Endothelial cell of umbilical vein (primary cell): ENCODE data around the gene CCDC15. TPM values are rescaled to one million over a fixed set of nuclear protein-coding genes. Genes with fewer than 3 reads are reported as not detected.

Experiments
- BruUV-seq: library from RNA; stranded (reverse); fragments of 400-500 nt; replicated peaks from 2 replicates; lab custom pipeline; 2021; lab: Mats Ljungman, UMichigan
- CTCF ChIA-PET: fragments of 300-600, 350-600 bp; sonication (Branson Sonifier 250); formaldehyde crosslinking; loops from one replicate; lab custom pipeline; 2021; ENCODE audit warnings: antibody characterized with exemption, inconsistent platforms; lab: Charles Lee
- POLR2A ChIA-PET: fragments of 300-600, 350-600 bp; sonication (Branson Sonifier 250); formaldehyde crosslinking; loops from one replicate; lab custom pipeline; 2021; ENCODE audit warnings: antibody characterized with exemption, inconsistent platforms; lab: Charles Lee
- DNase-seq: peaks from one replicate; pipeline ENCODE4 v3.0.0-alpha.2; 2011; ENCODE audit warnings: low read depth, low spot score
- FAIRE-seq: peaks from 2 replicates; lab custom pipeline; 2011; peaks lifted over from hg19 to GRCh38; lab: Jason Lieb, UNC
- H2AFZ ChIP-seq: 2 replicates; pipeline ENCODE4 v1.6.0; 2012; ENCODE audit warnings: low read depth, low read length, control low read depth, inconsistent platforms
- H3K27ac ChIP-seq: 2 replicates; pipeline ENCODE4 v1.5.1; 2011; ENCODE audit warnings: low read depth, mild to moderate bottlenecking, control low read depth, low read length, moderate library complexity; ENCODE audit not compliant: insufficient read depth
- H3K27me3 ChIP-seq, 2 experiments: 2 replicates each; pipeline versions ENCODE4 v1.6.0 to v1.6.1; 2011; ENCODE audit warnings: low read length in 2 of 2, mixed read lengths in 1 of 2; ENCODE audit not compliant: control insufficient read depth in 2 of 2, insufficient read depth in 2 of 2
- H3K36me3 ChIP-seq, 2 experiments: 2 replicates in 1 of 2; 3 replicates in 1 of 2; pipeline ENCODE4 v1.5.1; 2011; ENCODE audit warnings: low read length in 2 of 2, mild to moderate bottlenecking in 1 of 2, moderate library complexity in 1 of 2; ENCODE audit not compliant: control insufficient read depth in 2 of 2, insufficient read depth in 2 of 2; ENCODE audit errors: extremely low read depth in 1 of 2
- H3K4me1 ChIP-seq: 3 replicates; pipeline ENCODE4 v1.5.1; 2011; ENCODE audit warnings: mild to moderate bottlenecking, low read length; ENCODE audit not compliant: control insufficient read depth, insufficient read depth; ENCODE audit errors: extremely low read depth
- H3K4me2 ChIP-seq: 2 replicates; pipeline ENCODE4 v1.6.1; 2011; ENCODE audit warnings: low read length, control low read depth, mixed read lengths; ENCODE audit not compliant: insufficient read depth
- H3K4me3 ChIP-seq, 3 experiments: fragments of 200-600 bp in 1 of 3; sonication (generic), shearing (Covaris generic) in 1 of 3; replicated peaks in 1 of 3; 2 replicates each; pipeline ENCODE4 v1.5.1; 2011 to 2016; ENCODE audit warnings: control low read depth in 3 of 3, low read length in 3 of 3, mild to moderate bottlenecking in 2 of 3, inconsistent platforms in 1 of 3, low read depth in 1 of 3, moderate library complexity in 1 of 3; ENCODE audit not compliant: insufficient read depth in 1 of 3
- H3K79me2 ChIP-seq: 2 replicates; pipeline ENCODE4 v1.6.0; 2012; ENCODE audit warnings: low read length, inconsistent platforms; ENCODE audit not compliant: control insufficient read depth, insufficient read depth
- H3K9ac ChIP-seq: replicated peaks from 2 replicates; pipeline ENCODE3; 2011; ENCODE audit warnings: low read length, control low read depth; ENCODE audit not compliant: insufficient read depth; ENCODE audit errors: extremely low read depth
- H3K9me1 ChIP-seq: replicated peaks from 3 replicates; pipeline ENCODE4 v1.6.0; 2011; ENCODE audit warnings: mild to moderate bottlenecking, low read length; ENCODE audit not compliant: control insufficient read depth, insufficient read depth; ENCODE audit errors: extremely low read depth
- H3K9me3 ChIP-seq: replicated peaks from 2 replicates; pipeline ENCODE4 v1.5.1; 2012; ENCODE audit warnings: low read length, inconsistent platforms; ENCODE audit not compliant: control insufficient read depth, insufficient read depth
- H4K20me1 ChIP-seq: replicated peaks from 2 replicates; pipeline ENCODE3; 2011; ENCODE audit warnings: mild to moderate bottlenecking, low read length; ENCODE audit not compliant: control insufficient read depth, insufficient read depth; ENCODE audit errors: extremely low read depth
- CTCF ChIP-seq, 2 donors: IDR thresholded peaks; 1 replicate in 1 of 2; 2 replicates in 1 of 2; pipeline ENCODE4 v1.5.1; 2011; ENCODE audit warnings: low read length in 2 of 2, mild to moderate bottlenecking in 2 of 2, moderate library complexity in 2 of 2, control low read depth in 1 of 2, inconsistent platforms in 1 of 2, low read depth in 1 of 2; ENCODE audit not compliant: insufficient read depth in 1 of 2; ENCODE audit errors: extremely low read depth in 1 of 2
- EZH2 ChIP-seq: IDR thresholded peaks from 2 replicates; pipeline ENCODE4 v1.6.1; 2012; ENCODE audit warnings: borderline replicate concordance, low read depth, mild to moderate bottlenecking, moderate library complexity, low read length, inconsistent platforms; ENCODE audit not compliant: severe bottlenecking
- FOS ChIP-seq: IDR thresholded peaks from 2 replicates; pipeline ENCODE4 v1.6.1; 2011; ENCODE audit warnings: mild to moderate bottlenecking, low read length, moderate library complexity, borderline replicate concordance; ENCODE audit not compliant: insufficient read depth
- GATA2 ChIP-seq: IDR thresholded peaks from 2 replicates; pipeline ENCODE4 v1.7.0; 2011; ENCODE audit warnings: low read depth, mild to moderate bottlenecking, moderate library complexity, mixed read lengths, low read length; ENCODE audit not compliant: insufficient read length, insufficient read depth
- JUN ChIP-seq: IDR thresholded peaks from 2 replicates; pipeline ENCODE4 v1.6.1; 2011; ENCODE audit warnings: borderline replicate concordance, low read depth; ENCODE audit not compliant: insufficient read length, insufficient read depth
- MAX ChIP-seq: IDR thresholded peaks from 2 replicates; pipeline ENCODE4 v1.6.1; 2011; ENCODE audit not compliant: insufficient read depth, insufficient read length
- MYC ChIP-seq: IDR thresholded peaks from one replicate; pipeline ENCODE4 v1.6.1; 2011; ENCODE audit warnings: mild to moderate bottlenecking, low read depth, low read length
- POLR2A ChIP-seq: IDR thresholded peaks from 2 replicates; pipeline ENCODE4 v1.6.1; 2012; ENCODE audit warnings: low read depth, mild to moderate bottlenecking, control low read depth, low read length
- POLR2AphosphoS5 ChIP-seq: IDR thresholded peaks from 2 replicates; pipeline ENCODE4 v1.6.1; 2012; ENCODE audit warnings: low read depth, mild to moderate bottlenecking, control low read depth, low read length, moderate library complexity; ENCODE audit not compliant: insufficient read depth
- dilution Hi-C: fragments of 300-500 bp; cut with MboI; formaldehyde crosslinking; loops from one replicate; pipeline ENCODE4 v1.15.0; 2019; ENCODE audit warnings: low sequenced_read_pairs; ENCODE audit not compliant: extremely low pct_ligation_motif_present
- intact Hi-C: fragments of 100-400 bp; cut with micrococcal nuclease; formaldehyde crosslinking; loops from one replicate; pipeline ENCODE4 v1.10.0; 2022
- polyA plus RNA-seq, 4 experiments: library from polyadenylated mRNA; depleted of rRNA in 3 of 4; stranded (reverse) in 3 of 4; unstranded in 1 of 4; fragments of >200 nt; gene quantifications; 2 replicates each; pipeline versions ENCODE4 v1.2.1 to v1.2.3, GENCODE V29; 2011 to 2012; ENCODE audit warnings: missing spikeins in 1 of 4
- total RNA-seq: library from RNA; stranded (reverse); gene quantifications from 2 replicates; pipeline ENCODE4 v1.2.3, GENCODE V29; 2021

Gene CCDC15
- total and polyA plus RNA-seq, 2 donors (not counting 3 experiments of a cell fraction or from before 2014, with no cell fraction given) = 0.75 to 3.8 TPM

- intact Hi-C loops = no loop called here
- dilution Hi-C loops = no loop called here
- FAIRE-seq = no peak
- Histone ChIP-seq H3K9me1 (no peaks in the 10 kb centered on the region), H3K4me1 (peaks cover 8% of the 10 kb centered on the region), H3K27me3 (no peaks in the 10 kb centered on the region), H3K36me3 (no peaks in the 10 kb centered on the region), H3K9ac (no peak overlapping the region), H2AFZ (no peak overlapping the region), H3K4me2 (no peak overlapping the region), H3K4me3 (no peak overlapping the region), H3K9me3 (no peaks in the 10 kb centered on the region), H3K27ac (no peak overlapping the region), H3K79me2 (no peaks in the 10 kb centered on the region), H4K20me1 (no peaks in the 10 kb centered on the region)
- no peak for DNase-seq
- POLR2A ChIA-PET = no interaction called here
- BruUV-seq = no TSS peak
- TF ChIP-seq EZH2 = no peak
- TF ChIP-seq FOS = no peak
- no peak for TF ChIP-seq POLR2A
- TF ChIP-seq MYC = no peak
- no peak for TF ChIP-seq MAX
- no peak for TF ChIP-seq CTCF (IDR thresholded peaks at IDR 0.05; ENCODE audit: extremely low read depth in 1 of 2, insufficient read depth in 1 of 2, low read depth in 1 of 2, low read length in 2 of 2)
- TF ChIP-seq POLR2AphosphoS5 = no peak
- TF ChIP-seq JUN = no peak
- TF ChIP-seq GATA2 = no peak
- CTCF ChIA-PET = interaction anchor here (1.0 to 1.8 kb wide), 2 partner anchors 12 to 22 kb away, joined by 4 to 6 read pairs; no protein-coding TSS in a partner anchor
These were observed 115.0 kb downstream of the CCDC15 start for GRCh38 chr11:125069008-125069407.
